MCF 10A (cell line): Measurements from ENCODE around the gene CAMTA1. TPM values are rescaled to one million over a fixed set of nuclear protein-coding genes. Genes with fewer than 3 reads are reported as not detected.

Source experiments
- BruUV-seq: library from RNA; stranded (reverse); fragments of 400-500 nt; replicated peaks from 2 replicates; lab custom pipeline; 2021; lab: Mats Ljungman, UMichigan
- CTCF ChIA-PET: fragments of 300-600 bp; sonication (Branson Sonifier 250); formaldehyde crosslinking; extraction: SDS; loops from one replicate; lab custom pipeline; 2021; ENCODE audit warnings: antibody characterized with exemption, inconsistent platforms; lab: Yijun Ruan, JAX
- POLR2A ChIA-PET: fragments of 300-600, 350-650 bp; sonication (Branson Sonifier 250); formaldehyde crosslinking; extraction: SDS; loops from one replicate; lab custom pipeline; 2020; ENCODE audit warnings: antibody characterized with exemption, inconsistent platforms; lab: Yijun Ruan, JAX
- DNase-seq: peaks from one replicate; pipeline ENCODE4 v3.0.0-alpha.2; 2018; ENCODE audit not compliant: unreplicated experiment
- H3K27ac Mint-ChIP-seq: one replicate; pipeline ENCODE4 v1.8.0; 2022; ENCODE audit warnings: mild to moderate bottlenecking, low read depth, mixed read lengths; ENCODE audit not compliant: unreplicated experiment
- H3K27me3 Mint-ChIP-seq: one replicate; pipeline ENCODE4 v1.8.0; 2022; ENCODE audit warnings: mixed read lengths; ENCODE audit not compliant: insufficient read depth, unreplicated experiment
- H3K36me3 Mint-ChIP-seq: one replicate; pipeline ENCODE4 v1.8.0; 2022; ENCODE audit warnings: mild to moderate bottlenecking, moderate library complexity, mixed read lengths; ENCODE audit not compliant: insufficient read depth, unreplicated experiment
- H3K4me1 Mint-ChIP-seq: one replicate; pipeline ENCODE4 v1.8.0; 2022; ENCODE audit warnings: mixed read lengths; ENCODE audit not compliant: insufficient read depth, unreplicated experiment
- H3K4me3 Mint-ChIP-seq: one replicate; pipeline ENCODE4 v1.8.0; 2022; ENCODE audit warnings: mild to moderate bottlenecking, moderate library complexity, mixed read lengths; ENCODE audit not compliant: unreplicated experiment
- H3K9me3 Mint-ChIP-seq: one replicate; pipeline ENCODE4 v1.8.0; 2022; ENCODE audit warnings: mixed read lengths; ENCODE audit not compliant: unreplicated experiment
- CTCF ChIP-seq: fragments of 200-600 bp; IDR thresholded peaks from one replicate; pipeline ENCODE4 v1.8.0; 2022; ENCODE audit warnings: antibody characterized with exemption, mild to moderate bottlenecking; ENCODE audit not compliant: unreplicated experiment
- intact Hi-C: fragments of 100-400 bp; cut with micrococcal nuclease; formaldehyde crosslinking; loops from 2 replicates; pipeline ENCODE4 v1.14.1; 2022
- total RNA-seq: library from RNA; stranded (reverse); gene quantifications from 2 replicates; pipeline ENCODE4 v1.2.3, GENCODE V29; 2022

Gene CAMTA1
- total RNA-seq, 1 experiment from 2014 or later, result 74.1 TPM

- no peak overlapping the region for H3K4me3 Mint-ChIP-seq
- no TSS peak for BruUV-seq
- no peak for DNase-seq
- H3K27me3 Mint-ChIP-seq, result peaks cover 28% of the 10 kb centered on the region
- H3K27ac Mint-ChIP-seq, result no peak overlapping the region
- intact Hi-C loops, result no loop called here
- ChIA-PET POLR2A (no interaction called here), CTCF (interaction anchor here (1.2 kb wide), 1 partner anchor 825 kb away, joined by 7 read pairs; no protein-coding TSS in a partner anchor)
- no peaks in the 10 kb centered on the region for H3K9me3 Mint-ChIP-seq
- no peaks in the 10 kb centered on the region for H3K36me3 Mint-ChIP-seq
- no peaks in the 10 kb centered on the region for H3K4me1 Mint-ChIP-seq
- TF ChIP-seq CTCF, result no peak
Observed at GRCh38 chr1:6927626-6928025, 142.4 kb downstream of the CAMTA1 start.

- Mint-ChIP-seq H3K36me3 (no peaks in the 10 kb centered on the region), H3K27me3 (peaks cover 28% of the 10 kb centered on the region), H3K4me1 (no peaks in the 10 kb centered on the region), H3K27ac (no peak overlapping the region), H3K9me3 (no peaks in the 10 kb centered on the region), H3K4me3 (no peak overlapping the region)
- TF ChIP-seq CTCF, result no peak
- DNase-seq, result no peak
- CTCF ChIA-PET, result interaction anchor here (0.6 to 1.2 kb wide), 3 partner anchors 31 to 824 kb away, joined by 3 to 7 read pairs (median 3); no protein-coding TSS in a partner anchor
- intact Hi-C loops, result no loop called here
- no TSS peak for BruUV-seq
- POLR2A ChIA-PET, result no interaction called here
Observed at GRCh38 chr1:6928106-6928885, 143.0 kb downstream of the CAMTA1 start.

- Mint-ChIP-seq H3K27ac (no peak overlapping the region), H3K9me3 (no peaks in the 10 kb centered on the region), H3K4me3 (no peak overlapping the region), H3K4me1 (no peaks in the 10 kb centered on the region), H3K27me3 (peaks cover 23% of the 10 kb centered on the region), H3K36me3 (no peaks in the 10 kb centered on the region)
- POLR2A ChIA-PET, result no interaction called here
- no peak for TF ChIP-seq CTCF
- BruUV-seq, result no TSS peak
- intact Hi-C loops, result no loop called here
- DNase-seq, result no peak
- CTCF ChIA-PET, result no interaction called here
Observed at GRCh38 chr1:6930732-6931300, 145.6 kb downstream of the CAMTA1 start.

- BruUV-seq, result no TSS peak
- Mint-ChIP-seq H3K36me3 (no peaks in the 10 kb centered on the region), H3K27ac (no peak overlapping the region), H3K27me3 (no peaks in the 10 kb centered on the region), H3K4me3 (no peak overlapping the region), H3K4me1 (no peaks in the 10 kb centered on the region), H3K9me3 (no peaks in the 10 kb centered on the region)
- ChIA-PET CTCF (interaction anchor here (0.7 kb wide), 1 partner anchor 1373 kb away, joined by 3 read pairs; no protein-coding TSS in a partner anchor), POLR2A (no interaction called here)
- DNase-seq, result no peak
- TF ChIP-seq CTCF, result no peak
- intact Hi-C loops, result no loop called here
Observed at GRCh38 chr1:6935361-6935883, 150.2 kb downstream of the CAMTA1 start.
